ENCODE results near the gene GDF2. TPM values are rescaled to one million over a fixed set of nuclear protein-coding genes. Genes with fewer than 3 reads are reported as not detected.

GDF2 gene
- total RNA-seq, 4 donors from 2014 or later: not detected

DNA sequence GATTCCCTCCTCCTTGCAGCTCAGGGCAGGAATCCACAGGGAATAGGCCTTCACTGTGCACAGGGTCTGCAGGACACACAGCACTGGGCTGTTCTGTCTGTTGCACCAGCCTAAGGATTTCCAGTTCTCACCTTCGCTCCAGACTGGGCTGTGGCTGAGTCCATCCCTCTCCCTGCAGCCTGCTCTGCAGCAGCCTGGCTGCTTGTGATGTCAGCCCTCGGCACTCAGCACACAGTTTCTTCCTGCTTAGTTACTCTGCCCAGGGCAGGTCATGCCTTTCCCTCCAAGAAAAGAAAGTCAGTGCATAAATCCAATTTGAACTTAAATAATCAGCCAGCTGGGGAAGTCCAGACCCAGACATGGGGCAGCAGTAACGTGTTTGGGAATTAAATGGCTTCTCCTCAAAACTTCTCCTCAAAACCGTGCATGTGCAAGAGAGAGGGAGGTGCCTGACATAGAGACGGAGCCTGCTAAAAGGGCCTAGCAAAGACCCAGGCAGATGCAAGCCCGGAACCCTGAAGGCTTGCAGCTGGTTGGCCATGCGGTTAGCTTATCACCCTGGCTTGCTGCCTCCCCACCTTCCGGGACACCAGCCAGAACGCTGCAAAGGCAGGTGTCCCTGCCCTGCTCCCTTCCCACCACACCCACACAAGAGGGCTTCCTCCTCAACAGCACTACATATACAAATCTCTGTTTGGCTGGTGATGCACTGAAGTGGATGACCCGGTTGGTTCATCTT, 10.9 kb upstream of the GDF2 start:
- Histone ChIP-seq H3K9me3 (no peaks in the 10 kb centered on the region), H3K4me3 (no peak overlapping the region), H3K4me1 (no peaks in the 10 kb centered on the region), H3K27me3 (no peaks in the 10 kb centered on the region), H3K27ac (no peak overlapping the region), H3K36me3 (no peaks in the 10 kb centered on the region)
- TF ChIP-seq, protein P1, sequence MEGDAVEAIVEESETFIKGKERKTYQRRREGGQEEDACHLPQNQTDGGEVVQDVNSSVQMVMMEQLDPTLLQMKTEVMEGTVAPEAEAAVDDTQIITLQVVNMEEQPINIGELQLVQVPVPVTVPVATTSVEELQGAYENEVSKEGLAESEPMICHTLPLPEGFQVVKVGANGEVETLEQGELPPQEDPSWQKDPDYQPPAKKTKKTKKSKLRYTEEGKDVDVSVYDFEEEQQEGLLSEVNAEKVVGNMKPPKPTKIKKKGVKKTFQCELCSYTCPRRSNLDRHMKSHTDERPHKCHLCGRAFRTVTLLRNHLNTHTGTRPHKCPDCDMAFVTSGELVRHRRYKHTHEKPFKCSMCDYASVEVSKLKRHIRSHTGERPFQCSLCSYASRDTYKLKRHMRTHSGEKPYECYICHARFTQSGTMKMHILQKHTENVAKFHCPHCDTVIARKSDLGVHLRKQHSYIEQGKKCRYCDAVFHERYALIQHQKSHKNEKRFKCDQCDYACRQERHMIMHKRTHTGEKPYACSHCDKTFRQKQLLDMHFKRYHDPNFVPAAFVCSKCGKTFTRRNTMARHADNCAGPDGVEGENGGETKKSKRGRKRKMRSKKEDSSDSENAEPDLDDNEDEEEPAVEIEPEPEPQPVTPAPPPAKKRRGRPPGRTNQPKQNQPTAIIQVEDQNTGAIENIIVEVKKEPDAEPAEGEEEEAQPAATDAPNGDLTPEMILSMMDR (IDR thresholded peaks at IDR 0.05): no peak
- no peak for TF ChIP-seq POLR2A (IDR thresholded peaks at IDR 0.05)
- DNase-seq: peak in 1 of 2 donors; percentile 31
- intact Hi-C loops (cut with DNase I; ENCODE audit: low total_unique reads): no loop called here

DNA sequence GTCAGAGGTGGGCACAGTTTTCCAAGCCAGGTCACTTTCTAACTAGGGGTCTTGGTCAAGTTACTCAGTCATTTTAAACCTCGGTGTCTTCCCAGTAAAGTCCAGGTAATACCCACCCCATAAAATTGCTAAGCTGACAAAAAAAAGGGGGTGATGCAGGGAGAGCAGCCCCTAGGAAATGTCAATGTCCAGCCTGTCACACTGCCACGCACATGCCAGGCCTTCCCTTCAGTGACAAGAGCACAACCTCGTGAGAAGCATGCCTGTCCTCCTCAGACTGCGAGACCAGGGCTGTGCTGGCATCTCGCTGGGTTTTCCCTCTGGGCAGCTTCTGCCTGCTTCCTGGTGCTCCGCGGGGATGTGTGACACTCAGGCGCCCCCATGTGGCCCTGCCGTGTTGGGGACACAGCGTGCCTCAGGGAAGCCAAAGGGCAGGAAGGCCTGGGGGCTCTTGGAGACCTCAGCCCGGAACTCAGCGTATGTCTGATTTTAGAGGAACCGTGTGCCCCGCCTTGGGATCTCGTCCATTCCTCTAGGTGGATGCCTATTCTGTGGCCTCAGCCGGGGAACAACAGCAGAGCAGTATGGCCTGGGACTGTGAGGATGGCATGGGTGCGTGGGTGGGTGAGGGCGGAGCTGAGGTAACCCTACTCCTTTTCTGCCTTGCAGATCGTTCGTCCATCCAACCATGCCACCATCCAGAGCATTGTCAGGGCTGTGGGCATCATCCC, 10.2 kb upstream of the GDF2 start:
- TF ChIP-seq, protein P1 (IDR thresholded peaks at IDR 0.05): peak; percentile 68 to 89 (median 82)
- no peak for TF ChIP-seq POLR2A (IDR thresholded peaks at IDR 0.05)

DNA sequence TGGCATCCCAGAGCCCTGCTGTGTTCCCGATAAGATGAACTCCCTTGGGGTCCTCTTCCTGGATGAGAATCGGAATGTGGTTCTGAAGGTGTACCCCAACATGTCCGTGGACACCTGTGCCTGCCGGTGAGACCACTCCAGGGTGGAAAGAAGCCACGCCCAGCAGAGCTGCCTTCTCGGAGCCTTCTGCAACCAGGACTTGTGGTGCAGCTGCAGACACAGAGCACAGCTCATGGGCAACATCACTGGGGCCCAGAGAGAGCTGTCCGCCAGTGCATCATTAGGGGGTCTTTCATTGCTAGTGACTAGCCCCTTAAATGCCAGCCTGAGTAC, 9.6 kb upstream of the GDF2 start:
- no peaks in the 10 kb centered on the region for H3K4me1 ChIP-seq
- intact Hi-C loops (cut with DNase I; ENCODE audit: low total_unique reads): no loop called here
- no peaks in the 10 kb centered on the region for H3K9me3 ChIP-seq
- TF ChIP-seq, protein P1 (IDR thresholded peaks at IDR 0.05): no peak
- TF ChIP-seq POLR2A (IDR thresholded peaks at IDR 0.05): no peak
- no peak for DNase-seq
- H3K4me3 ChIP-seq: no peak overlapping the region
- no peaks in the 10 kb centered on the region for H3K36me3 ChIP-seq
- no peak overlapping the region for H3K27ac ChIP-seq
- no peaks in the 10 kb centered on the region for H3K27me3 ChIP-seq

More for the DNA sequence above, 10.2 kb upstream of the GDF2 start:
- peak; percentile 66 to 71 for DNase-seq
- intact Hi-C loops (cut with DNase I; ENCODE audit: low total_unique reads): no loop called here
- no peaks in the 10 kb centered on the region for H3K9me3 ChIP-seq
- H3K27me3 ChIP-seq: no peaks in the 10 kb centered on the region
- no peaks in the 10 kb centered on the region for H3K36me3 ChIP-seq
- no peak overlapping the region for H3K27ac ChIP-seq
- H3K4me3 ChIP-seq: no peak overlapping the region
- H3K4me1 ChIP-seq: no peaks in the 10 kb centered on the region

DNA sequence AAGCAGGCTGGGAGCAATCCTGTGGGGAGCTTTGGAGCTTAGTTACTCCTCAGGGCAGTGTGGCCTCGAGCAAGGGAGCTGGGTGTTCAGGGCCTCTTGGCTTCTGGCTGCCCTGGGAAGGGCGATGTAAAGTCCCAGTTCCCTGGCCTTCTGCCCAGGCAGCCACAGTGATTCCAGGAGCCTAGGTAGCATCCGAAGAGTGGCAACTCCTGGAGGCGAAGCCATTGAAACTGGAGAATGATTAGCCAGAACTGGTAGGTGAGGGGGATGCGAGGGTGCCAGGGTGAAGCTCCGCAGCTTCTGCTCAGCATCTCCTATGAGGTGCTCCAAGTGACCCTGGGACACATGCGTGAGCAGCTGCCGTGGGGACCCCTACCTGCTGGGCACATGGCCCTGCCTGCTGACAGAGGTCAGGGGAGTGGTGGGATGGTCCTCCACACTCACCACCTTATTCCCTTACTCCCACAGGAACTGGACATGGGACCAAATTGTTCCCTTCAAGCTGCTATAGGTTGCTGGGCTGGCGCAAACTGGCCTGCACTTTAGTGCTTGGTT, 7.8 kb upstream of the GDF2 start:
- intact Hi-C loops (cut with DNase I; ENCODE audit: low total_unique reads): no loop called here
- no peak for DNase-seq
- no peaks in the 10 kb centered on the region for H3K27me3 ChIP-seq

More for the DNA sequence above, 7.8 kb upstream of the GDF2 start:
- no peaks in the 10 kb centered on the region for H3K9me3 ChIP-seq
- H3K4me3 ChIP-seq: no peak overlapping the region
- no peaks in the 10 kb centered on the region for H3K36me3 ChIP-seq
- H3K4me1 ChIP-seq: no peaks in the 10 kb centered on the region
- H3K27ac ChIP-seq: no peak overlapping the region
- TF ChIP-seq, protein P1 (IDR thresholded peaks at IDR 0.05): no peak
- no peak for TF ChIP-seq POLR2A (IDR thresholded peaks at IDR 0.05)

Data from uterus (tissue), 4 donors.